IPS DF 19.7 (cell line): ENCODE measurements around the gene GALNT10.

Experiments
- DNase-seq: peaks from one replicate; pipeline ENCODE4 v3.0.0-alpha.2; 2013; ENCODE audit warnings: low read depth, low spot score

Gene GALNT10

DNA sequence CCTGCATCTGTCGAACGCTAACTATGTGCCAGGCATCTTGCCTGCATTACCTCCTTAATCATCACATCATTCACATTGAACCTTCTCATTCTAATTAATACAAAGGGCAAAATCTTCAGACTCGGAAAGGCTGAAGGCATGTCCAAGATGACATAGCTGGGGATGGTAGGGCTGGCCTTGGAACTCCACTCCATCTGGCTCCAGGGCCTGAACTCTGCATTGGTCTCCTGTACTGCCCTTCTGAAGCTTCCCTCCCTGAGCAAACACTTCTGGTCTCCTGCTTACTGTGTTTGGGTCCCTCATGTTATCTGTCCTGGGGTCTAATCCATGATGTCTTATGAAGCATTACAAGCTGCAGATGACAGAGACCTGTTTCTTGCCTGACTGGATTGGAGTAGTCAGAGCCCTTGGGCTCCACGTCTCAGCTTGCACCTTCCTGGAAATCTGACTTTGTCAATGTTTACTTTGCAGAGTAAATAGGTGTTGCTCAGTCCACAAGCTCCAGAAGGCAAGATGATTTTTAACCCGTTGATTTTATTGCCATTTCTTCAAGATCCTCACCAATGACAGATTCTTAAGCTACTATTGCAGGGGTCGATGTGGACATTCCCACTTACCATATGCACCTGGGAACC, 106.1 kb downstream of the GALNT10 start:
- no peak for DNase-seq

DNA sequence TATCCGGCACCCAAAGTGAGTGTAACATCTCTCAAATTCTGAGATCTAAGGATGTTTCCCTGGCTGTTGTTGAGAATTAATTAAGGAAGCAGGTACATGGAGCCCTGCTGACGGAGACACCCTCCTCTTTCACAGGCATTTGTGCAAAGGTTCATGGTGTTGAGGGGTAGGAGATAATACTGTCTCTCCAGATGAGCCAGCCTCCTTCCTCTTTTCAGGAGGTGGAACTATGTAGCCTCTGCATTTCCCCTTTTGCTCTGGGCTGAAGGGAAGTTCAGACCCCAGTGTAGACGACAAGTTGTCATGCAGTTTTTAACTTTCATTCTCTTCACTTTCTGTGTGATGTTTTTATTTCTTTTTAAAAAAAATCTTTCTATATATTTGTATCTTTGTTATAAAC, 107.5 kb downstream of the GALNT10 start:
- DNase-seq, result no peak

DNA sequence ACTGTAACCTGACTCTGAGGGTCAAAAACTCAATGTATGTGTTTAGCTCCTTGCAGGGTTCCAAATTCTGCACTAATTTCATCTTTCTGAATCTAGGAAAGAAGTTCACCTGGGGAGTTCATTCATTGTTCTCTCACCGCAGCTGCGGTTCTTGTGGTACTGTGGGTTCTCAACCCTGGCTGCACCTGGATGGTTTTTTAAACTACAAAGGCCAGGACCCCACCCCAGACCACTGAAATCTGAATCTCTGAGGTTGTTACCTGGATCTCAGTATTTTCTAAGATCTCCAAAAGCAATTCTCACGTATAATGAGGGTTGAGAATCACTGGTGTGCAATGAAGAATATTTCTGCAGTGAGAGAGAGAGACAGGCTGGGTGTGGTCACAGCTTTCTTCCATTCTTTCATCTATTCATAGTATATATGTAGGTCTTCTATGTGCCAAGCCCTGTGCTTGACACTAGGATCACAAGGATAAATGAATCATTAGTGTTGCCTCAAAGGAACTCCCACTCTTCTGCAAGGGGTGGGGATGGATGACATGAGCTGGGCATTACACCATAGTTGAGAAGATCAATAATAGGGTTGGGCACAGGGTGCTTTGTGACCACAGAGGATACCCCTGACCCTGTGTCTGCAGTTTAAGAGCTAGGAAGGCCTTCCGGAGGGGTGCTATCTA, 109.8 kb downstream of the GALNT10 start:
- DNase-seq, result no peak

DNA sequence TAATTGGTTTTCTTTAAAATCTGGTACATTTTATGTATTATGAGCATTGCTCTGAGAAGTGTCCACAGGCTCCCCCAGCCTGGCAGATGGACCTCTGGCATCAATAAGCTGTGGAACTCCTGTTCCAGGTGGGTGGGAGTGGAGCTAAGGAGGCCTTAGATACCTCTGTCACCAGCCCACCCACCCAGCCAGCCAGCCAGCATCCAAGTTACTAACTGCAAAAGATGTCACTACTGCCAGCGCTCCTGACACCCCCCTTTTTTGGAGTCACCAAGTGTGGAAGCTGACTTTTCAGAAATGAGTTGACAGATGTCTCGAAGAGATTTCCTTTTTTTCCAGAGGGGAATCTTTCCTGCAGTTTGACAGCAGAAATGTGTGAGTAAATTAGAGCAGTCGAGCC, 111.2 kb downstream of the GALNT10 start:
- DNase-seq, result no peak

DNA sequence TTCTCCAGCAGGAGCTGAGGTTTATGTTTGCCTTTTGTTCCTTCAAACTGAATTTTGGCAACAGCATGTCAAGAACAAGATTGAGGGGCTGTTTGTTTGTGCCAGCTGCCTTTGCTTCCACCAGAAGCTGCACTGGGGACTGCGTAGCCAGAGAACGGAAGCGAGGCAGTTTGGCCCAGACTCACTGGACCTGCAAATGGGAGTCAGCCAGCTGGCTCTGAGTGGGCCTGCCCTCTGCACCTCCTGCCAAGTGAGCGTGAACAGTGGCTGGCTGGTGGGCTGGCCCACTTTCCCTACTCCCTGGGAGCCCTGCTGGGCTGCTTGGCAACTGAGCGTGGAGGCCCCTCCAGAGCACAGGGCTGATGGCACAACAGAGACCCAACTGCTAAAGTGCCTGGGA, 111.6 kb downstream of the GALNT10 start:
- DNase-seq, result no peak

DNA sequence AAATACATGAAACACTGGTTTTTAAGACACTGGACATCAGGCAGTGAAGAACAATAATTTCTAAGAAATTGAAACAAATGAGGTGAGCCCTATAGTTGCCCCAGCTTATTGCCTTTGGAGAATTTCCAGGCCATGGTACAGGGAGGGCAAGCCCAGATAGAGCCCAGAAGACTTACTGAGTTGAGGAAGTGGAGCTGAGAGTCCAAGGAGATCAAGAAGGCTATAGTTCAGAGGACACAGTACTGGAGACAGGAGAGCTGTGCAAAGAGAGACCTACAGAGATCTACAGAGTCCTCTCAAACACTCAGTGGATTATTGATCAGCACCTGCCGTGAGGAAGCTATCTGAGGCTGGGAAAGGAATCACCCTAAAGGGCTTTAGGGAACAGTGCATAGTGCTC, 112.6 kb downstream of the GALNT10 start:
- no peak for DNase-seq

DNA sequence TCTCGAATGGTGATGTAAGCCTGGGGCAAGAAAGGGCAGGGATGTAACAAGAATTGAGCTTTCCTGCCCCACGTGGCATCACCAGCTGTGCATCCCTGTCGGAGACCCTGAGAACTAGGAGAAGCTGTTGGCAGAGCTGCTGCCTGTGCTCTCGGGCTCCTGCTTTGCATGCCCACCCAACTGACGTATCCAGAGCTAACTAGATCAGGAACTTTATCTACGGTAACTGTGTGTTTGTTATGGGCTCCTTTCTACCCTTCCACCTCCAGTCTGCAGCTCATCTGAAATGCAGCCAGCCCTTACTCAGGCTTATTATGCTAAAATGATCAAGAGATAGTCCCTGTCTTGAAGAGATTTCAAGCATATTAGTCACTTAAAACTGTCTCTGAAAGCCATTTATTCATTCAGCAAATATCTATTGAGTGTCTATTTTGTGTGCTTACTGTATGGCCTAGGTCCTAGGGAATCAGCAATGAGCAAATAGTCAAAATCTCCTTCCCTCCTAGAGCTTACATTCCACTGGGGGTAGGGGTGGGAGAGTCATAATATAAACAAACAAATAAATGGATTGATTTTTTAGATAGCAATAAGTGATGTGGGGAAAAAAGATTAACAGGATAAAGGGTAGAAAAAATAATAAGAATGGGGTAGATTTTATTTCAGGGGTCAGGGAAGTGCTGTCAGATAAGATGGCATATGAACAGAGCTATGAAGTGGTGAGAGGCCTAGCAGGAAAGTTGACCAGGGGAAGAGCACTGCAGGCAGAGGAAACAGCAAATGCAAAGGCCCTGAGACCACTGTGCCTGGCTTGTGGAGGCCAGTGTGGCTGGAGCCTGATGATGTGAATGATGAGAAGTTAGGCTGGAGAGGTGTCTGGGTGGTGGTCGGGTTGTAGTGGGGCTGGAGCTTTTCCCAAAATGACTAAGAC, 118.2 kb downstream of the GALNT10 start:
- DNase-seq, result no peak

DNA sequence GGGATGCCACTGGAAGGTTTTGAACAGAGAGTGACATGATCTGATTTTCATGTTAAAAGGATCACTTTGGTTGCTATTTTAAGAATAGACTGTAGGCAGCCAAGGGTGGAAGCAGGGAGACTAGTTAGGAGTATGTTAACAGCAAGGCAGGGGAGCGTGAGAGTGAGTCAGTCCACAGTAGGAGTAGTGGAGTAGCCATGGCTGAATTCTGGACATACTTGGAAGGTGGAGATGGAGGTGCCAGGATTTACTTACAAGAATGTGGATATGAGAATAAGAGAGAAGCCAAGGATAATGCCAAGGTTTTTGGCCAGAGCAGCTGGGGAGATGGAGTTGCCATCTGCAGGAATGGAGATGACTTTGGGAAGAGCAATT, 118.8 kb downstream of the GALNT10 start:
- no peak for DNase-seq

DNA sequence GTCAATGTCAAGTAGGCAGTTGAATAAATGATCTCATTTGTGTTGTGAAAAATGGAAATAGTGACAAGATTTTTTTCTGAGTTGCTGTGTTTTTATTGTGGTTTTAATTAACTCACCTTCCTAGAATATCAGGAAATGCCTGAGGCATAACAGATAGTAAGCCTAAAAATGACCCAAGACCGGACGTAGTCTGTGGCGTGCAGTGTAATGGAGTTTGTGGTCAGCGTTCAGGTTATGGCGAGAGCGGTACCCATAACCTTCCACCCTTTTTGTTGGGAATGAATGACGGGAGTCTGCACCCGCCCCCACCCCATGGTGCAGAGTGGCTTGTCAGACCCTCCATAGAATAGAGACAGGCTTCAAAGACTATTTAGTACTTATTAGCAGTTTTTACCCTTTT, 119.3 kb downstream of the GALNT10 start:
- DNase-seq, result no peak

DNA sequence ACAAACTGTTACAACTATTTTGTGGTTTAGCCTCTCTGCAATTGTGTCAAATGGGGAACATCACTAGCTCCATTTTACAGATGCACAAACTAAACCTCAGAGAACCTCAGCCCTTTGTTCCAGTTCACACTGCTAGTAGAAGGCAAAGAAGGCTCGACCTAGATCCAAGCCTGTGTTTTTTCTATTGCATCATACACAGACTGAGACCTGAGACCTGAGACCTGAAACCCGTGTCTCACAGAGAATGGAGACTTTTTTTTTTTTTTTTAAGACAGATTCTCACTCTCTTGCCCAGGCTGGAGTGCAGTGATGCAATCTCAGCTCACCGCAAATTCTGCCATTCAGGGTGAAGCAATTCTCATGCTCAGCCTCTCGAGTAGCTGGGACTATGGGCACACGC, 120.8 kb downstream of the GALNT10 start:
- no peak for DNase-seq

DNA sequence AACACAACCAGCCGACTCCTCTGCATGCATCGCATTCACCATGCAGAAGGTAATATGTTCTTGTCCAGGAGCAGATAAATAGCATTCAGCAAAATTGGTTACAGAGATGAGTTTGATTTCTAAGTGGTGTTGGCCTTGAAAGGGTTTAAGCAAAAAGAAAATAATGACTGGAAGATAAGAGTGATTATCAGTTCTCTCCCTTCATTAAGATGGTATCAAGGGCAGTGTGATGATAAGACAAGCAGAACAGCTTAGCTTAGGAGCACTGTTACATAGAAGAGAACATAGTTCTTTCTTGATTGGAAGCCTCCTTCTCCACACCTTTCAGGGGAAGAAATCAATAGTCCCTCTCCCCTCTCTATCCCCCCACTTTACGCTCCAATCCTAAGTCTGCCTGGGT, 121.5 kb downstream of the GALNT10 start:
- DNase-seq, result no peak

DNA sequence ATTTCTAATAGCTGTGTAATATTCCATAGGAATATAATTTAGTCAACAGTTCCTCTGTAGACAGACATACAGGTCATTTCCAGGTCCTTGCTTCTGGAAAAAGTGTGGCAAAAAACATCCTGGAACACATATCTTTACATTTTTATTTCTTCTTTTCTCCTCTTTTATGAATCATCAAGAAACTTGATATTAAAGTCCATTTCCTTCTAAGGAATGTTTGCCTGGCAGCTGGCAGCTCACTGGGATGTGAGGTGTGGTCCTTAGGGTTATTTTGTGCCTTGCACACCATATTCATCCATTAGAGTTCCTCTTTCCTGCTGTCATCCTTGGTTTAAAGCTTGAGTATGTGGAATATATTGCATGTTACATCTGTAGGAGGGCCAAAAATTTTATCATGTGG, 122.0 kb downstream of the GALNT10 start:
- DNase-seq, result no peak

DNA sequence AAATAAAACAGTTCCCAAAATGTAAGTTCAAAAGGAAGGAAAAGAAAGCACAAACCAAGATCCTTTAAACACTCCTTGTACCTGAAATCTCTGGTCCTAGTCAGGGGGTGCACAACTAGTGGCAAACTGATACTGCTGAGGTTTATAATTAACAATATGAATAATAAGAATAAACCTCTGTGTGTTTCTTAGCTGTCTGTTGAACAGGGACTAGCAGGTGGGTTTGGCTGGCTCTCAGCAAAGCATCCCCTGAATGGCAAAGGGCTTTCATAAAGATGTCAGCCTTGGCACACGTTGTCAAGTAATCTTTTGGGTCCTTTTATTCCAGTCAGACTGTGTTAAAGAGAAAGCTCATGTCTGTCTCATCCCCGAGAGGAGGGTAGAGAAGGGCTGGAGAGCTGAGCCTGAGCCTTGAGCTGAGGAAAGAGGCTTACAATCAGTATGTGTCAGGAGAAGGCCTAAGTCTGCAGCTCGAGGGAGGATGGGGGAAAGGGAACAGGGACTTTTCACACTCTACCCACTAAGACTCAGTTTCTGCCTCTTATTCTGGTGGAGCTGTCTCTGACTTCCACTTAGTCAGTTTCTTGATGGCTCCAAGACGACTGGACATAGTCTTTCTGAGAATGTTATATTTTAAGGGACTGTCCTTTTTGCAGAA, 123.0 kb downstream of the GALNT10 start:
- no peak for DNase-seq

DNA sequence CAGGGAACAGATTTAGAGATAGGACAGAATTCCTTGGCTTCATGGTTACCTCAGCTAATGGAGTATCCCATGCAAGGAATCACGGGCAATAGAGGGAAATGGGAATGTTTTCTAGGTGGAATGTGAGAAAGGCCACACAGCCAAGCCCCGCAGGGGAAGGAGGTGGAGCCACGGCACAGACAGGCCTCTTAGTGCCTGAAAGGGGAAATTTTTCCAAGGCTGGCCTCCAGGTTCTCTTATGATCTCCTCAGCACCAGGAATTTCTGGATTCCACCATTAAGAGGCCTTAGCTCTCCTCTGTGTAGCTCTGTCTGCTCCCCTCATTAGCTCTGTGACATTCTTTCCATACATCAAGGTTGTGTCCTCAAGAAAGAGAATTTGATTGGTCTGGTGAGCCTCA, 124.7 kb downstream of the GALNT10 start:
- no peak for DNase-seq

DNA sequence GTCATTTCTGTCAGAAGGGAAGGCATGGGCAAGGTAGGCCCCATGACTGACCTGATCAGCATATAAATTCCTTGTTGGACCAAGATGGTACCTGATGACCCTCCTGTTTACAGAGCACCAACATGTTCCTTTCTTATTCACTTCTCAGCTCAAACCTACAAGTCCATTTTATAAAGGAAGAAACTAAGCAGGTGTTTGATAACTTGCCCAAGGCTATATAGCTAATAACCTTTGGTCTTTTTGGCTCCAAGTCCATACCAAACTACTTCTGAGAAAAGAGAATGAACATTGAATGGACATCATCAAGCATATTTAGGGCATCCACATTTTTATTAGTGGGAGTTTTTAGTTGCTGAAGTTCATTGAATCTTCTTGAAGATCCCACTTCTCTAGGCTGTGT, 125.2 kb downstream of the GALNT10 start:
- DNase-seq, result no peak

DNA sequence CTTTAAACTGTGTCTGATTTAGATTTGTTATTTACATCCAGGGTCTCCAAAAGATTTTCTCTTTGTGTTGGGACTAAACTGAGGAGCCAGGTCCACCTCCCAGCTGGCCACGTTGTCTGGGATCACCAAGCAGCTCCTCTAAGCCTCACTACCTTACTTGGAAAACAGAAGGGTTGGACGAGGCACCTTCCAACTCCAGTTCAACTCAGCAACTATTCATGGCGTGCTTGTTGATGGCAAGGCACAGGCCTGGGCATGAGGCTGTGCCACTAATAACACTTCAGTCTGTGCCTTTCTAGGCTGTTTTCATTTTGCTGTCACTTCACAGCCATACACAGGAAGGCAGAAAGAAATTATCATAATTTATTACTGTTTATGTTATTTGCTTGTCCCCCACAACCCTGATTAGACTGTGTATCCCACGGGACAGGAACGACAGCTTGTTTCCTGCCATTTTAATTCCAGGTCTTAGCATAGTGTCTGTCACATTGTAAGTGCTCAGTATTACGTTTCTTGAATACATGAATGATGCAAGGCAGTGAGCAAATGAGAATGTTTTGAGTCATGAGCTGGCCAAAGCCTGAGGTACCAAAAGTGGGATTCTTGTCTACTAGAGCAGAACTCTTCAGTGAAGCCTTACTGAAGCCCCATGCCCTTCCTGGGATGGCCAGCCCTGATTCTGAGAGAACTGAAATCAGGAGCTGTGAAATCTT, 125.8 kb downstream of the GALNT10 start:
- DNase-seq, result no peak

DNA sequence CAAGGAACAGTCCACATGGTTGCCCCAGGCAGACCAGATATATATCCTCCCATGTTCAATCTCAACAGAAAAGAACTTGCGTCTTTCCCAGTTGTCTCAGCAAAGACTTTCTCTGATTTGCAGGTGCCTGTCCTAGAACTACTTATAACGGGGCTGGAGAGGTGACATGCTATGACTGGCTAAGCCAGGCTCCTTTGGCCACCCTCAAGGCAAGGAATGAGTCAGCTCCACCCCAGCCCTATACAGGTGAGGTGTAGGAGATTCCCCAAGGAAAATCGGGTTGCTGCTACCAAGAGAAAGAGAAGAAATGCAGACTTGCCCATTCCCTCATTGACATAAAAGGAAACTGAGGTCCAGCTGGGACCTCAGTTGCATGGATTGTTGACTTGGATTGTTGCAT, 127.4 kb downstream of the GALNT10 start:
- no peak for DNase-seq

DNA sequence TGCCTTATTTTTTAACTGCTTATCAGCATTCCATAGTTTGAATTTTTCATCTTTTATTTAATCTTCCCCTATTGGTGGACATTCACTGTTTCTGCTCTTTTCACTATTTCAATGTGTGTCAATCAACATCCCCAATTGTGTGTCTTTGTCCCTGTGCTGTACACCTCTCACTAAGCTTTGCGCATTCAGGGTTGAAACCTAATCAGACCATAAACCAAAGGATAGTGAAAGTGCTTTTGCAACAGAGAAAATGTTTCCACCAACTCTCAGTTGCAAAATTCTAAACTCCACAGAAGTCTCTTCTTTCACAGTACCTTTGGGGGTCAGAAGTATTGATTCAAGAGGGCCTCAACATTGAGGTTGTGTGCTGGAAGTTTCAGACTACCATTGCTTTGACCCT, 128.2 kb downstream of the GALNT10 start:
- no peak for DNase-seq

DNA sequence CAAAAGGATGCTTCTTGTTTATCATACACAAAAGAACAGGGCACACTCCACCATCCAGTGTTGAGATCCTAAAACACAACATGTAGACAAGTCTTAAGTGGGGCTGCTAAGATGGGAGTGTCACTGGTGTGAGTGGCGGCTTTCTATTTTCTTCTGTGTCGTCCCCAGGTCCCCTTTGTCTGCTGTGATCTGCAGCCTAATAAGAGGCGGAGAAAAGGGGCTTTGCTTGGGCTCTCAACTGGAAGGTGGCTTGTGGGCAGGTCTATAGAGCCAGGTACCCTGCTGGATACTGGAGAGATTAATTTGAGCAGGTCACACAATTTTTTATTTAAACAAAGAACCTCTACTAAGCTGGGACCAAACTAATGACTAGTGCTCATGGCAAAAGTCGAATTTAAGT, 129.2 kb downstream of the GALNT10 start:
- no peak for DNase-seq

DNA sequence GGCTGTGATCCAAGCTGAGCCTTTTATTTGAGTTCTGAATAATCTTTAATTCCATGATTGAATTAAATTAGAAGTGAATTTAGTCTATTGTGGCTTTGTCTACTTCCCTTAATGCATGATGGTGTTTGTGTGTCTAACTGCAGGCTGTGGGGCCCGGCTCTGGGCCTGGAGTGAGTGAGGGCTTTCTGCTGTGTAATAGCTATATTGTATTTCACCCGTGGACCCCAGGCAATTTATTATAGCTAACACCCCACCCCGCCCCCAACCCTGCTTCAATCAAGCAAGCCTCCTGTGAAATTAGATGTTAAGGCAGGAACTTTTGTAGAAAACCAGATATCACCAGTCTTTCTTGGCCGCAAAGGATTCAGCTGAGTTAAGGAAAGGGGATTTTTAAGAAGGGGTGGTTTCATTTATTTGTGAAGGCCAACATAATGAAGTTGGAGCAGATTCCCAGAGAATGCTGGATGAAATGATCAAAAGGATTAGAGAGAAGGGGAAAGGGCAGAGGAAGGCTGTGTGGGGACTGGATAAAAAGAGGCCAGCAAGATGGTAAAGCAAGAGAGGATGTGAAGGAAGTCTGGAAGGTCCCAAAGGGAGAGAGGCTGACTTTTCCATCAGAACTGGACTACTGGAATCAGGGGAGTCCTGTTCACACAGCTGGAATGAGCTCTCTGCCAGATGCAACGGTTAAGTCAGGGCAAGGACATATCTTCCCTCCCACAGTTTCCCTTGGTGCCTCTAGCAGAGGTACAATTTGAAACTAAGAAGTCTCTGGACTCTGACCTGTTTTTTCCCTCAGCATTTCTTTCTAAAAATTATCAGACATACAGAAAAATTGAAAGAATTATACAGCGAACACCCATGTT, 129.9 kb downstream of the GALNT10 start:
- no peak for DNase-seq

DNA sequence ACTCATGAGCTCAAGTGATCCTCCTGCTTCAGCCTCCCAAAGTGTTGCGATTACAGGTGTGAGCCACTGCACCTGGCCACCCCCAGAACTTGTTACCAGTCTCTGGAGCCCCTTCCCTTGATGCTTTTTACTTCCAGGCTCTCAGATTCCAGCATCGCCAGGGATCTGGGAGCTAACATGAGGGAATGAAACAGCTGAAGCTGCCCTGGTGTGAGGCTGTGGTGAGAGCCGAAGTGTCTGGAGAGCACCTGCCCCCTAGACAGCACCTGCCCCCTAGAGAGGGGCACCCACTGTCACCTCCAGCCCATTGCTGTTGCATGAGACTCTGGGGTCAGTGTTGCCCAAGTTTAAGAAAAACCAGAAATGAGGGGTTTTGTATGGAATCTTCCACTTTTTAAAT, 131.0 kb downstream of the GALNT10 start:
- DNase-seq, result no peak
